Regular cardiac myocyte (primary cell): ENCODE measurements around the gene ZSCAN23. TPM values are rescaled to one million over a fixed set of nuclear protein-coding genes. Genes with fewer than 3 reads are reported as not detected.

Experiments
- total RNA-seq: library from RNA; depleted of rRNA; stranded (reverse); fragments of >200 nt; gene quantifications from 2 replicates; pipeline ENCODE4 v1.2.3, GENCODE V29; 2014

ZSCAN23 gene
- 1.9 and 3.9 TPM in 2 replicates for total RNA-seq

GRCh38 chr6:28443112-28443773 is at the start of gene ZSCAN23:
ZSCAN23 (minus strand) TSS chr6:28443491; CDS start chr6:28436266, 7,225 bp downstream.

GRCh38 chr6:28399350-28400121 is 43.8 kb downstream of the ZSCAN23 start, which contains the start of gene ZSCAN12:
ZSCAN12 (minus strand) TSS chr6:28399747; CDS start chr6:28398405, 1,342 bp downstream.

Other genes starting within 250 kb of the ZSCAN23 start
- gene ZSCAN9, start 218.2 kb downstream of the ZSCAN23 start, total RNA-seq, result 9.8 and 12.1 TPM in 2 replicates
- 4.8 and 6.2 TPM in 2 replicates for gene ZKSCAN4, start 191.2 kb downstream of the ZSCAN23 start, total RNA-seq
- 2.1 and 3.1 TPM in 2 replicates for gene NKAPL, start 184.2 kb downstream of the ZSCAN23 start, total RNA-seq
- 12.3 and 20.6 TPM in 2 replicates for gene ZSCAN26, start 176.3 kb downstream of the ZSCAN23 start, total RNA-seq
- 4.8 and 6.5 TPM in 2 replicates for gene PGBD1, start 161.9 kb downstream of the ZSCAN23 start, total RNA-seq
- 9.2 and 15.8 TPM in 2 replicates for gene ZSCAN31, start 107.3 kb downstream of the ZSCAN23 start, total RNA-seq
- gene ZKSCAN3, start 93.5 kb downstream of the ZSCAN23 start, total RNA-seq, result 4.2 and 5.4 TPM in 2 replicates
- gene ZSCAN12, start 43.7 kb downstream of the ZSCAN23 start, total RNA-seq, result 5.8 and 7.0 TPM in 2 replicates
- not detected in 2 replicates for gene GPX6, start 72.3 kb upstream of the ZSCAN23 start, total RNA-seq
- not detected in 2 replicates for gene GPX5, start 82.4 kb upstream of the ZSCAN23 start, total RNA-seq